ENCODE data around the gene HLCS.
A peak's percentile ranks its signal among the peaks of the same experiment; 100 is the strongest.
"Not testable (repeated sequence)": the region's sequence is repeated elsewhere in the genome, so short reads cannot be mapped to it uniquely, and the experiment has no call there.

HLCS gene

GRCh38 chr21:36959020-36959835, 7.2 kb downstream of the HLCS start:
- no peak for DNase-seq (ENCODE audit: low spot score)
- no peak for FAIRE-seq

- DNase-seq (ENCODE audit: low spot score), result no peak
- FAIRE-seq, result no peak
These were observed 10.7 kb downstream of the HLCS start for GRCh38 chr21:36955783-36956182.

GRCh38 chr21:36952331-36952730, 14.1 kb downstream of the HLCS start:
- not testable (repeated sequence) for DNase-seq (ENCODE audit: low spot score); FAIRE-seq

- DNase-seq (ENCODE audit: low spot score), result no peak
- no peak for FAIRE-seq
These were observed 17.0 kb downstream of the HLCS start for GRCh38 chr21:36949171-36950141.

- no peak for DNase-seq (ENCODE audit: low spot score)
- no peak for FAIRE-seq
These were observed 17.8 kb downstream of the HLCS start for GRCh38 chr21:36948686-36949085.

GRCh38 chr21:36946949-36947356, 19.5 kb downstream of the HLCS start:
- no peak for FAIRE-seq
- no peak for DNase-seq (ENCODE audit: low spot score)

GRCh38 chr21:36945496-36946138, 20.9 kb downstream of the HLCS start:
- no peak for FAIRE-seq
- DNase-seq (ENCODE audit: low spot score), result no peak

GRCh38 chr21:36936361-36937135, 29.9 kb downstream of the HLCS start:
- no peak for FAIRE-seq
- no peak for DNase-seq (ENCODE audit: low spot score)

GRCh38 chr21:36934864-36935420, 31.5 kb downstream of the HLCS start:
- DNase-seq (ENCODE audit: low spot score), result no peak
- FAIRE-seq, result no peak

GRCh38 chr21:36932161-36932816, 34.2 kb downstream of the HLCS start:
- DNase-seq (ENCODE audit: low spot score) (no peak), FAIRE-seq (no peak)

- no peak for FAIRE-seq
- DNase-seq (ENCODE audit: low spot score), result peak; percentile 3
These were observed 36.8 kb downstream of the HLCS start for GRCh38 chr21:36929622-36930021.

- DNase-seq (ENCODE audit: low spot score) (no peak), FAIRE-seq (no peak)
These were observed 37.5 kb downstream of the HLCS start for GRCh38 chr21:36928960-36929359.

- peak; percentile 50 for DNase-seq (ENCODE audit: low spot score)
- no peak for FAIRE-seq
These were observed 38.8 kb downstream of the HLCS start for GRCh38 chr21:36927719-36928117.

- DNase-seq (ENCODE audit: low spot score) (no peak), FAIRE-seq (no peak)
These were observed 39.3 kb downstream of the HLCS start for GRCh38 chr21:36926989-36927718.

- FAIRE-seq, result no peak
- no peak for DNase-seq (ENCODE audit: low spot score)
These were observed 43.2 kb downstream of the HLCS start for GRCh38 chr21:36923270-36923669.

GRCh38 chr21:36922861-36923260, 43.6 kb downstream of the HLCS start:
- DNase-seq (ENCODE audit: low spot score), result no peak
- no peak for FAIRE-seq

GRCh38 chr21:36918291-36918690, 48.2 kb downstream of the HLCS start:
- FAIRE-seq (no peak), DNase-seq (ENCODE audit: low spot score) (no peak)

GRCh38 chr21:36917471-36918158, 48.9 kb downstream of the HLCS start:
- FAIRE-seq, result no peak

GRCh38 chr21:36916718-36917117, 49.8 kb downstream of the HLCS start:
- FAIRE-seq (no peak), DNase-seq (ENCODE audit: low spot score) (no peak)

More at GRCh38 chr21:36917471-36918158, 48.9 kb downstream of the HLCS start:
- no peak for DNase-seq (ENCODE audit: low spot score)

Measured in urothelium cell line (cell line).